NCI-H524 treated with DMSO at 0.1 percent for 48 hours (cell line): ENCODE measurements around the gene SNX14.
"Not testable (repeated sequence)": the region's sequence is repeated elsewhere in the genome, so short reads cannot be mapped to it uniquely, and the experiment has no call there.

ENCODE experiments used
- DNase-seq: peaks from one replicate; lab custom pipeline; 2025; lab: John Stamatoyannopoulos, UW

The SNX14 gene, protein sequence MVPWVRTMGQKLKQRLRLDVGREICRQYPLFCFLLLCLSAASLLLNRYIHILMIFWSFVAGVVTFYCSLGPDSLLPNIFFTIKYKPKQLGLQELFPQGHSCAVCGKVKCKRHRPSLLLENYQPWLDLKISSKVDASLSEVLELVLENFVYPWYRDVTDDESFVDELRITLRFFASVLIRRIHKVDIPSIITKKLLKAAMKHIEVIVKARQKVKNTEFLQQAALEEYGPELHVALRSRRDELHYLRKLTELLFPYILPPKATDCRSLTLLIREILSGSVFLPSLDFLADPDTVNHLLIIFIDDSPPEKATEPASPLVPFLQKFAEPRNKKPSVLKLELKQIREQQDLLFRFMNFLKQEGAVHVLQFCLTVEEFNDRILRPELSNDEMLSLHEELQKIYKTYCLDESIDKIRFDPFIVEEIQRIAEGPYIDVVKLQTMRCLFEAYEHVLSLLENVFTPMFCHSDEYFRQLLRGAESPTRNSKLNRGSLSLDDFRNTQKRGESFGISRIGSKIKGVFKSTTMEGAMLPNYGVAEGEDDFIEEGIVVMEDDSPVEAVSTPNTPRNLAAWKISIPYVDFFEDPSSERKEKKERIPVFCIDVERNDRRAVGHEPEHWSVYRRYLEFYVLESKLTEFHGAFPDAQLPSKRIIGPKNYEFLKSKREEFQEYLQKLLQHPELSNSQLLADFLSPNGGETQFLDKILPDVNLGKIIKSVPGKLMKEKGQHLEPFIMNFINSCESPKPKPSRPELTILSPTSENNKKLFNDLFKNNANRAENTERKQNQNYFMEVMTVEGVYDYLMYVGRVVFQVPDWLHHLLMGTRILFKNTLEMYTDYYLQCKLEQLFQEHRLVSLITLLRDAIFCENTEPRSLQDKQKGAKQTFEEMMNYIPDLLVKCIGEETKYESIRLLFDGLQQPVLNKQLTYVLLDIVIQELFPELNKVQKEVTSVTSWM

DNA sequence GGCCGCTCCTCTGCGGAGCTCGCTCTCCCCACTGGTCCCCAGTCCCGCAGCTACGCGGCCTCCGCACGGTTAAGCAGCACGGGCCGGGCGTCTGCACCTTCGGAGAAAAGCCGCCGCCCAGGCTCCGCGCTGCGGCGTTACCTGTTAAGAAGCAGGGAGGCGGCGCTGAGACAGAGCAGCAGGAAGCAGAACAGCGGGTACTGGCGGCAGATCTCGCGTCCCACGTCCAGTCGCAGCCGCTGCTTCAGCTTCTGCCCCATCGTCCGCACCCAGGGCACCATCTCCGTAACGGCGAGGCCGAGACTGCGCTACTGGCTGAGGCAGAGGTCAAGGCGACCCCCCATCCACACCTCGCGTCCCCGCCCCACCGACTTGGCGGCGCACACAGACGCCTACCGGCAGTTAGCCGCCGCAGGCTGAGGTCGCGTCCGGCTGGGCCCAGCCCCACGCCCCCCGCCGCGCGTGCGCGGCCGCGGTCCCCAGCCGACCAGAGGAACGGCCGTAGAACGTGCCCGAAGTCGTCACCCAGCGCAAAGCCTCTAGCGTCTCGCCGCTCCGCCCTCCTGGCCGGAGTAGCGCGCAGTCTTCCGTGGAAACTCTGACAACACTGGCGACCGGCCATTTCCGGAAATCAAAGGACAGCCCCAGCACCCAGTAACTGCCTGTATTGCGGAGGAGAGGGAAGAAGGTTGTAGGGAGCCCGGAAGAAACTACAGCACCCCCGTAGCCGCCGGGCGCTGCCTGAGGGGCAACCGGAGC lies at the start of gene SNX14:
TSS of gene SNX14 (minus strand) at position 421 of the 759 bp plus-strand sequence. CDS start at position 281, 140 bp downstream.
- DNase-seq: peak; percentile 65

- peak; percentile 70 for DNase-seq
These were observed 49.3 kb upstream of the SNX14 start, which contains the start of gene SYNCRIP for GRCh38 chr6:85642774-85643536. Gene SYNCRIP, minus strand, starts transcription at chr6:85642886. Its CDS starts 1,447 bp downstream, at chr6:85641439.

DNA sequence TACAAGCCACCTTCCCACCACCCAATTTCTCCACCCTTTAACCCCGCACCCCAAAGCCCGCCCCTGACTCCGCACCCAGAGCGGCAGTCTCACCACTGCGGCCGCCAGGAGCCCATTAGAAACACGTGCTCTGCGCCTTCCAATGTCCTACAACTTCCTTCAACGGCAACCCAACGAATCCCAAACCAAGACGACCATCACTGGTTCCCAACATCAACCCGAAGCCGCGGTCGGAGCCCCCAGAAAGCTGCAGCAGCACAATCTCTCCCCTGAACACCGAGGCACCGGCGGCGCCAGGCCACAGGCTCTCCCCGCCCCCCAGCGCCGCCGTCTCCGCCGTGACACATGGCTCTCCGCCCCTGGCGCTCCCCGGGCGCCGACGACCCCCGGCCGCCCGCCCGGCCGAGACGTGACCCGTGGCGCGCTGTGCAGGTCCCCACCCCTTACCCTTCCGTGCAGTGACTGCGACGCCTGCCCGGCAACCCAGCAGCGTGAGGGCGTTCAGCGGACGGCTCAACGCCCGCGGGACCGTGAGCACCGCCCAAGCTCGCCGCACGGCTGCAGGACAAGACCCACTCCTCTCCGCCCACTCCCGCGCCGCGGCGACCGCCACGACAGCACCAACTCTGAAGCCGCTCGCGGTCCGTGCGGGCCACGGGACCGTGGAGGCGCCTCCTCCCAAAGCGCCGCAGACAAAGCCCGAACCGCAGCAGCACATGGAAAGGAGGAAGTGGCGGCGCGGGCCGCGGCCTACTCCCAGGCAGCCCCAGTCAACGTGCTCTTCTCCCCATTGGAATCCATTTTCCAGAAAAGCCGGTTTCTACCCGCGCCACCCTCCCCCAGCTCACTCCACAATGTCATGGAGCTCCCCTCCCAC lies 48.5 kb upstream of the SNX14 start:
- DNase-seq: no peak

- no peak for DNase-seq
These were observed 47.9 kb upstream of the SNX14 start for GRCh38 chr6:85641522-85641896.

DNA sequence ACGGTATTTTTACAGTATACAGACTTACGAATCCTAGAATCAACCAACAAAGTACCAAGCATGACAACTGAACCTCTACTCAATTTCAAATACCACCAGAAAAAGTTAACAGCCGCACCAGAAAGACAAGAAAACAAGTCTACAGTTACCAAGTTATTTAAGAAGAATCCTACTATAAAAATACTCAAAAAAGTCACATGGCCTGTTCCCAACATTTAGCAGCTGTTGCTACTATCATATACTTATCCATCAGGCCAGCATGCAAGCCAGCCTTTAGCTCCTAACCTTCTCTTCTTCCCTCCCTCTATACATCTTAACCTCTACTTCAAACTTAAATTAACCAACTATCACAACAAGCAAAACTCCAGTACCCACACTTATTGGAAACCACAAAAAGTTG lies 47.2 kb upstream of the SNX14 start:
- DNase-seq: no peak

DNA sequence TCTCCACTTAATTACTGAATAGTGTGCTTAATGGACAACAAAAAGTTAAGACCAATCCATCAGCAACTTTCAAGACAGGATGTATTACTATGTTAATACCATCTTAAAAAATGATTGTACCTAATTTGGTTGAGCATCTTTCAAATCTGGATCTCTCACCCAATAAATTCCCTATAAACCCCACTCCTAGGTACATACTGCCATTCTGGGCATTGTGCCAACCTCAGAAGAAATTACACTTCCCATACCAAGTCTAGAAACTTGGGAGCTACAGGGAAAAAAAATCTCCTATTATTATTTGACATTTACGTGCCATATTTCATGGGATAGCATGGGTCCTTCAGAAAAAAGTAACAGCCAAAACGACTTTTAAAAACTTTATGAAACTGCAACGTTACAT lies 43.9 kb upstream of the SNX14 start:
- DNase-seq: no peak

GRCh38 chr6:85632164-85632942 lies 38.7 kb upstream of the SNX14 start:
- no peak for DNase-seq

GRCh38 chr6:85631117-85631516 lies 37.5 kb upstream of the SNX14 start:
- not testable (repeated sequence) for DNase-seq

DNA sequence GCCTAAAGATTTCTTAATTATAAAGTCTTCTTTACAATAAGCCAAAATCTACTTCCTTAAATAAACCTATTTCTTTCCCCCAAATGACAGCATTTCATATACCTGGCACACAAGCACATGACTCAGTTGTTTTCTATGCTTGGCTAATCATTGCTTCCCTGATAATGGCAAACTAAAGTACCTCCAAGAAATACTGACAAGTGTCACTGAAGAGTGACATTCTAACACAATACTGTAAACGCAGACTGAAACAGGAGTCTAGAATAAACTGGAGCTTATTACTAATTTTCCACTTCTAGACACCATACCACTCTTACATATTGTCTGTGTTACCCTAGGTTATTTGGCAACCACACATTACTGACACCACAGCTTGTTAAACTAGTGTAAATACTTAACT lies 34.7 kb upstream of the SNX14 start:
- DNase-seq: no peak

- DNase-seq: no peak
These were observed 26.6 kb upstream of the SNX14 start for GRCh38 chr6:85620308-85620707.

- DNase-seq: no peak
These were observed 21.1 kb upstream of the SNX14 start for GRCh38 chr6:85614780-85615179.

- no peak for DNase-seq
These were observed 19.2 kb upstream of the SNX14 start for GRCh38 chr6:85612690-85613474.

- no peak for DNase-seq
These were observed 16.7 kb upstream of the SNX14 start for GRCh38 chr6:85610182-85610895.

- no peak for DNase-seq
These were observed 8.4 kb upstream of the SNX14 start for GRCh38 chr6:85602100-85602499.

GRCh38 chr6:85600713-85601313 lies 7.2 kb upstream of the SNX14 start:
- DNase-seq: no peak

GRCh38 chr6:85594197-85594930 lies 706 bp upstream of the SNX14 start:
- peak; percentile 23 for DNase-seq

GRCh38 chr6:85592033-85592432 lies 1.6 kb downstream of the SNX14 start:
- DNase-seq: no peak
